Measurements from ENCODE around the gene ZFP3. TPM values are rescaled to one million over a fixed set of nuclear protein-coding genes. Genes with fewer than 3 reads are reported as not detected.

Gene ZFP3
- total RNA-seq, 1 experiment from 2014 or later: not detected

- no peak for DNase-seq (ENCODE audit: unreplicated experiment)
- POLR2A ChIA-PET: no interaction called here
- H3K36me3 Mint-ChIP-seq (ENCODE audit: insufficient read depth, unreplicated experiment): peaks cover 6% of the 10 kb centered on the region
- H3K9me3 Mint-ChIP-seq (ENCODE audit: unreplicated experiment): no peaks in the 10 kb centered on the region
- CTCF ChIA-PET: interaction anchor here (0.9 to 1.5 kb wide), 2 partner anchors 11 to 15 kb away, joined by 3 to 4 read pairs; no protein-coding TSS in a partner anchor
- intact Hi-C loops (cut with micrococcal nuclease): no loop called here
- no TSS peak for BruUV-seq (replicated peaks)
- no peak overlapping the region for H3K4me3 Mint-ChIP-seq (ENCODE audit: unreplicated experiment)
- no peaks in the 10 kb centered on the region for H3K27me3 Mint-ChIP-seq (ENCODE audit: insufficient read depth, unreplicated experiment)
- H3K27ac Mint-ChIP-seq (ENCODE audit: low read depth, unreplicated experiment): no peak overlapping the region
- peaks cover 5% of the 10 kb centered on the region for H3K4me1 Mint-ChIP-seq (ENCODE audit: insufficient read depth, unreplicated experiment)
- no peak for TF ChIP-seq CTCF (IDR thresholded peaks at IDR 0.05; ENCODE audit: unreplicated experiment)
Measured at GRCh38 chr17:5033352-5034015, 44.8 kb upstream of the ZFP3 start.

GRCh38 chr17:5034063-5034462 is 44.2 kb upstream of the ZFP3 start:
- CTCF ChIA-PET: interaction anchor here (0.8 to 1.5 kb wide), 3 partner anchors 12 to 54 kb away, joined by 3 to 4 read pairs (median 4); no protein-coding TSS in a partner anchor

GRCh38 chr17:5034651-5035050 is 43.6 kb upstream of the ZFP3 start:
- intact Hi-C loops (cut with micrococcal nuclease): loop anchor here (5.0 kb wide), 1 partner anchor 203 kb away; no protein-coding TSS in a partner anchor
- no peak for TF ChIP-seq CTCF (IDR thresholded peaks at IDR 0.05; ENCODE audit: unreplicated experiment)
- no peak for DNase-seq (ENCODE audit: unreplicated experiment)
- no TSS peak for BruUV-seq (replicated peaks)
- no peak overlapping the region for H3K27ac Mint-ChIP-seq (ENCODE audit: low read depth, unreplicated experiment)
- POLR2A ChIA-PET: interaction anchor here (0.6 to 1.5 kb wide), 3 partner anchors 9 to 385 kb away, joined by 3 to 5 read pairs (median 4); partner anchors contain the start of gene NUP88
- CTCF ChIA-PET: interaction anchor here (0.5 to 3.0 kb wide), 5 partner anchors 13 to 140 kb away, joined by 4 to 14 read pairs (median 4); no protein-coding TSS in a partner anchor
- H3K4me3 Mint-ChIP-seq (ENCODE audit: unreplicated experiment): no peak overlapping the region
- no peaks in the 10 kb centered on the region for H3K27me3 Mint-ChIP-seq (ENCODE audit: insufficient read depth, unreplicated experiment)
- H3K9me3 Mint-ChIP-seq (ENCODE audit: unreplicated experiment): no peaks in the 10 kb centered on the region
- peaks cover 5% of the 10 kb centered on the region for H3K4me1 Mint-ChIP-seq (ENCODE audit: insufficient read depth, unreplicated experiment)
- peaks cover 6% of the 10 kb centered on the region for H3K36me3 Mint-ChIP-seq (ENCODE audit: insufficient read depth, unreplicated experiment)

More at GRCh38 chr17:5034063-5034462, 44.2 kb upstream of the ZFP3 start:
- H3K36me3 Mint-ChIP-seq (ENCODE audit: insufficient read depth, unreplicated experiment): peaks cover 6% of the 10 kb centered on the region
- H3K27ac Mint-ChIP-seq (ENCODE audit: low read depth, unreplicated experiment): no peak overlapping the region
- peaks cover 5% of the 10 kb centered on the region for H3K4me1 Mint-ChIP-seq (ENCODE audit: insufficient read depth, unreplicated experiment)
- DNase-seq (ENCODE audit: unreplicated experiment): no peak
- H3K4me3 Mint-ChIP-seq (ENCODE audit: unreplicated experiment): no peak overlapping the region
- BruUV-seq (replicated peaks): no TSS peak
- intact Hi-C loops (cut with micrococcal nuclease): no loop called here
- no peak for TF ChIP-seq CTCF (IDR thresholded peaks at IDR 0.05; ENCODE audit: unreplicated experiment)
- no peaks in the 10 kb centered on the region for H3K9me3 Mint-ChIP-seq (ENCODE audit: unreplicated experiment)
- no peaks in the 10 kb centered on the region for H3K27me3 Mint-ChIP-seq (ENCODE audit: insufficient read depth, unreplicated experiment)
- POLR2A ChIA-PET: no interaction called here

GRCh38 chr17:5035315-5035714 is 43.0 kb upstream of the ZFP3 start, which contains the start of gene SLC52A1:
SLC52A1 (minus strand) TSS chr17:5035426; CDS start chr17:5034606, 820 bp downstream.
- Mint-ChIP-seq H3K36me3 (ENCODE audit: insufficient read depth, unreplicated experiment) (peaks cover 6% of the 10 kb centered on the region), H3K4me3 (ENCODE audit: unreplicated experiment) (no peak within 1 kb of the TSS), H3K27ac (ENCODE audit: low read depth, unreplicated experiment) (no peak within 1 kb of the TSS), H3K27me3 (ENCODE audit: insufficient read depth, unreplicated experiment) (no peaks in the 10 kb centered on the region), H3K9me3 (ENCODE audit: unreplicated experiment) (no peaks in the 10 kb centered on the region), H3K4me1 (ENCODE audit: insufficient read depth, unreplicated experiment) (peaks cover 5% of the 10 kb centered on the region)
- TF ChIP-seq CTCF (IDR thresholded peaks at IDR 0.05; ENCODE audit: unreplicated experiment): no peak
- DNase-seq (ENCODE audit: unreplicated experiment): no peak
- intact Hi-C loops (cut with micrococcal nuclease): loop anchor here (5.0 kb wide), 1 partner anchor 202 kb away; no protein-coding TSS in a partner anchor
- ChIA-PET CTCF (interaction anchor here (0.5 to 3.0 kb wide), 4 partner anchors 14 to 141 kb away, joined by 3 to 14 read pairs (median 5); no protein-coding TSS in a partner anchor), POLR2A (interaction anchor here (0.6 to 1.5 kb wide), 4 partner anchors 9 to 384 kb away, joined by 3 to 5 read pairs (median 4); partner anchors contain the start of gene NUP88)
- BruUV-seq (replicated peaks): no TSS peak

Measured in MCF 10A (cell line).